ENCODE measurements around the gene ZFP64.

The ZFP64 gene

DNA sequence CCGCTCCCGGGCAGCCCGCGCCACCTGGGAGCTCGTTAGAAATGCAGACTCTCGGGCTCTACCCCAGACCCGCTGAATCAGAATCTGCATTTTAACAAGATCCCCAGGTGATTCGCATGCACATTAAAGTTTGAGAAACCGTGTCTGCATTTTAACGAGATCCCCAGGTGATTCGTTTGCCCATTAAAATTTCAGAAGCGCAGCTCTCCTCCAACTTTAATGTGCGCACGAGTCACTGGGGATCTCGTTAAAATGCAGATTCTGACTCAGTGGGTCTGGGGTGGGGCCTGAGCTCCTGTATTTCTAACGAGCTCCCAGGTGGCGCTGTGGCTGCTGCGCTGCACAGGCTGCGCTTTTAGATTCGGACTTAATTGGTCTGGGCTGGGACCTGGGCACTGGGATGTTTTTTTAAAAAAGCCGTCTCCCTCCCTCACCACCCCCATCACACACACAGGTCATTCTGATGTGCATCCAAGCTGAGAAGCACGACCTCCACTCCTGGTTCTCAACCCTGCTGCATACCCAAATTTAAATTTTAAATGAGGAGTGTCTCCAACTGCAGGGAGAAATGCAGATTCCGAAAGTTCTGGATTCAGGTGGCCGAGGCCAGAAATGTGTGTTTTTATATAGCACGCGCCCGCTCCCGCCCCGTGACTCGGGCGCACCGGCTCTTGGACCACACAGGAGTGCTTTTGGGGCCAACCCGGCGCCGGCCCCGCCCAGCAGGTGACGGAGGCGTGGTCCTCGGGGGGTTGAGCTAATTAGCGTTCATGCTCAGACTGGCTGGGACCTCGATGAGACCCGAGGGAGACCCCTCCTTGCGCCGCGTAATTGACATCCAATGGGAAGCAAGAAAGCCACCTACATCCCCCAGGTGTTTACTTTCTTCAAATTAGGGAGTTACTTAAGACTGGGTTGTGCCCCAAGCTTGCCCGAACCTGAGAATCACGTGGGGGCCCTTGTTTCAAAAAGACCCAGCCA, 85.8 kb downstream of the ZFP64 start:
- no peak for DNase-seq (ENCODE audit: low read depth)
- H3K4me3 ChIP-seq (ENCODE audit: low read length), result peak overlapping the region; percentile 48
- TF ChIP-seq CTCF (conservative IDR thresholded peaks at IDR 0.05; ENCODE audit: low read depth, low read length), result peak; percentile 61

GRCh38 chr20:52104546-52105441, 86.8 kb downstream of the ZFP64 start:
- TF ChIP-seq CTCF (conservative IDR thresholded peaks at IDR 0.05; ENCODE audit: low read depth, low read length), result no peak
- H3K4me3 ChIP-seq (ENCODE audit: low read length), result peak overlapping the region; percentile 48
- DNase-seq (ENCODE audit: low read depth), result no peak

DNA sequence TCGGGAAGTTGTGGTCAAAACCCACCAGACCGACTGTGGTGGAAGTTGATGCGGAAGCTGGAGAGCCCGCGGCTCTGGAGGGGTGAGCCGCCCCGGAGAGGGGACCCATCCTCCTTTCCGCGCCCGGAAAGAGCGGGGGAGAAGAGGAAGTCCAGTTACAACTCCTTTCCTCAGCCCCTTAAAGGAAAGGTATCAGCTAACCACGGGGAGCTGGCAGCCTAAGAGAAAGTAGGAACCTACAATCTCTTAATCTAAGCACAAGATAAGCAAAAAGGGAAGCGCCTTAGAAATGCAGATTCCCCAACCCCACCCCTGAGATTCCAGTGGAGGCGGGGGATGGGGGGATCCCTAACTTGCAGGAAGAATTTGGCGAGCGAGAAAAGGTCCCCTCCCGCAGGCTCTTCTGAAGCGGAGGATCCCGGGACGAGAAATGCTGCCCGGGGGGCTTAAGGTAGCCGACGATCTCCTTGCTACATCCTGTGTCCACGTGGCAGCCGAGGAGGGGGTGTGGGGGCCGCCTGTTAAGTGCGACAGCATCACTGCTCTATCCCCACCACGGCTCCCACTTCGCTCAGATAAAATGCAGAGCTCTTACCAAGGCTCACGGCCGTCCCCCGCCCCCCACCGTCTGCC, 87.5 kb downstream of the ZFP64 start:
- TF ChIP-seq CTCF (conservative IDR thresholded peaks at IDR 0.05; ENCODE audit: low read depth, low read length), result no peak
- H3K4me3 ChIP-seq (ENCODE audit: low read length), result peak overlapping the region; percentile 48
- DNase-seq (ENCODE audit: low read depth), result no peak

GRCh38 chr20:52103335-52103912, 88.2 kb downstream of the ZFP64 start:
- no peak for DNase-seq (ENCODE audit: low read depth)
- TF ChIP-seq CTCF (conservative IDR thresholded peaks at IDR 0.05; ENCODE audit: low read depth, low read length), result no peak
- peak overlapping the region; percentile 48 for H3K4me3 ChIP-seq (ENCODE audit: low read length)

- DNase-seq (ENCODE audit: low read depth), result no peak
Observed at GRCh38 chr20:52102559-52102958, 89.0 kb downstream of the ZFP64 start.

More at GRCh38 chr20:52102559-52102958, 89.0 kb downstream of the ZFP64 start:
- no peak for TF ChIP-seq CTCF (conservative IDR thresholded peaks at IDR 0.05; ENCODE audit: low read depth, low read length)
- H3K4me3 ChIP-seq (ENCODE audit: low read length), result no peak overlapping the region

Measured in retinal pigment epithelial cell (primary cell).